ENCODE measurements around the gene COL4A5. TPM values are rescaled to one million over a fixed set of nuclear protein-coding genes. Genes with fewer than 3 reads are reported as not detected.

COL4A5 gene
- total RNA-seq, 1 experiment from 2014 or later = 48.1 TPM

DNA sequence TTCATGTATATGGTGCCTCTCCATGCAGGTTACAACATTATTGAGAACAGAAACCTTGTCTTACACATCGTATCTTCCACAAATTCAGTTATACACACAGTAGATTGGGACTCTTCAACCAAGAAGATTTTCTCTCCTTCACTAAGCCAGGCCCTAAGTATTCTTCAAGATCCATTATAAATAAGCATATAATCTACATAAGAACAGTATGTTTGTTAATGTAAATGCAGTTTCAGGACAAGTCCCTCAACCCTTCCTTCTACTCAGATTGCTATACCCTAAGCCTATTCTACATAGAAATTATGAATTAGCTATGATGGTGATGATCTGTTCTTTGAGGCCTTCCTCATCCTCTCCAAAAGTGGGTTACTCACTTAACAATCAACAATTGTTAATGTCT is 42.7 kb upstream of the COL4A5 start:
- intact Hi-C loops (cut with micrococcal nuclease; ENCODE audit: unreplicated experiment) = loop anchor here (1.0 to 5.0 kb wide), 3 partner anchors 16 to 88 kb away; partner anchors contain the start of genes COL4A5 and COL4A6
- no peak overlapping the region for H3K4me3 ChIP-seq (ENCODE audit: low read depth, low read length)
- peaks cover 28% of the 10 kb centered on the region for H3K4me1 Mint-ChIP-seq (ENCODE audit: low read depth, unreplicated experiment)

DNA sequence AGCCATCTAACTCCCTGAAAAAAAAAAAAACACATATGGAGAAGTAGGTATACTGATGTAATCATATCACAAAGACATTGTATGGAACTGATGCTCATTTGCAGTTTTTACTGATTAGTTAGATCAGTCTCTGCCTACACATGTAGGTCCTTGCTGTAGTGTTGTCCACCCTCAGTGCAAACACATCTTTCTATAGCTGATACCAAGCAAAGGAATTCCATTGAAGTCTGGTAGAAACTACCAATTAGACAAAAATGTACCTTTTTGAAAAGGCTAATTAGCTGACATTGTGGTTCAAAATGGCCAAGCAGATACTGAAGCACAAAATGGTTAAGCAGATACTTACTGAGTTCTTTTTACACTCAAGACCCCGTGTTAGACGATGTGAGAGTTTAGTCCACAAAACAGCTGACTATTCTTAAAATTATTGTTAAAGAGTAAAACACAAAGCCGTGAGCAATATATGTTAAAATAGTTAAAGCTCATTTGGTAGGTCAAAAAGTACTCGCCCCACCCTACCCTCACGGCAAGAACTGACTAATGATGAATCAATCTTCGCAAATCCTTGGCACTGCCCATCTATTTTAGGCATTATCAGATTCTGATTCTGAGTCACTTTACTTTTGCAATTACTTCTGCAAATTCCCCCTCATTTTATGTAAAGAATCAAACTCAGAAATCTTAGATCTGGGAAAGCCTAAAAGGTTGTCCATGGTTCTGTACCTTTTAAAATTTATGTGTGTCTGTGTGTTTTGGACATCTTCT is 41.8 kb upstream of the COL4A5 start:
- H3K4me3 Mint-ChIP-seq (ENCODE audit: unreplicated experiment) = no peak overlapping the region
- POLR2A ChIA-PET = no interaction called here
- H3K9me3 Mint-ChIP-seq (ENCODE audit: unreplicated experiment) = no peaks in the 10 kb centered on the region
- Histone ChIP-seq H3K27me3 (replicated peaks; ENCODE audit: control insufficient read depth, insufficient read depth, low read length) (no peaks in the 10 kb centered on the region), H3K4me1 (peaks cover 35% of the 10 kb centered on the region), H3K4me3 (ENCODE audit: low read depth, low read length) (no peak overlapping the region), H3K36me3 (ENCODE audit: control insufficient read depth, insufficient read depth, low read length) (no peaks in the 10 kb centered on the region), H3K9me3 (no peaks in the 10 kb centered on the region)
- no peak for DNase-seq
- TF ChIP-seq, protein P1, sequence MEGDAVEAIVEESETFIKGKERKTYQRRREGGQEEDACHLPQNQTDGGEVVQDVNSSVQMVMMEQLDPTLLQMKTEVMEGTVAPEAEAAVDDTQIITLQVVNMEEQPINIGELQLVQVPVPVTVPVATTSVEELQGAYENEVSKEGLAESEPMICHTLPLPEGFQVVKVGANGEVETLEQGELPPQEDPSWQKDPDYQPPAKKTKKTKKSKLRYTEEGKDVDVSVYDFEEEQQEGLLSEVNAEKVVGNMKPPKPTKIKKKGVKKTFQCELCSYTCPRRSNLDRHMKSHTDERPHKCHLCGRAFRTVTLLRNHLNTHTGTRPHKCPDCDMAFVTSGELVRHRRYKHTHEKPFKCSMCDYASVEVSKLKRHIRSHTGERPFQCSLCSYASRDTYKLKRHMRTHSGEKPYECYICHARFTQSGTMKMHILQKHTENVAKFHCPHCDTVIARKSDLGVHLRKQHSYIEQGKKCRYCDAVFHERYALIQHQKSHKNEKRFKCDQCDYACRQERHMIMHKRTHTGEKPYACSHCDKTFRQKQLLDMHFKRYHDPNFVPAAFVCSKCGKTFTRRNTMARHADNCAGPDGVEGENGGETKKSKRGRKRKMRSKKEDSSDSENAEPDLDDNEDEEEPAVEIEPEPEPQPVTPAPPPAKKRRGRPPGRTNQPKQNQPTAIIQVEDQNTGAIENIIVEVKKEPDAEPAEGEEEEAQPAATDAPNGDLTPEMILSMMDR (IDR thresholded peaks at IDR 0.05; ENCODE audit: insufficient read depth in 1 of 2, low read depth in 1 of 2, low read length in 1 of 2, severe bottlenecking in 1 of 2, unreplicated experiment in 1 of 2) = no peak
- H3K27me3 Mint-ChIP-seq (ENCODE audit: insufficient read depth, unreplicated experiment) = no peaks in the 10 kb centered on the region
- H3K27ac Mint-ChIP-seq (ENCODE audit: unreplicated experiment) = peak overlapping the region; percentile 72
- intact Hi-C loops (cut with micrococcal nuclease; ENCODE audit: unreplicated experiment) = loop anchor here (2.0 to 5.0 kb wide), 2 partner anchors 15 to 39 kb away; partner anchors contain the start of genes COL4A5 and COL4A6
- no peaks in the 10 kb centered on the region for H3K36me3 Mint-ChIP-seq (ENCODE audit: insufficient read depth, unreplicated experiment)
- peaks cover 28% of the 10 kb centered on the region for H3K4me1 Mint-ChIP-seq (ENCODE audit: low read depth, unreplicated experiment)
- no TSS peak for BruUV-seq (replicated peaks)
- CTCF ChIA-PET = no interaction called here

More for the DNA sequence above, 42.7 kb upstream of the COL4A5 start:
- Mint-ChIP-seq H3K4me3 (ENCODE audit: unreplicated experiment) (peak overlapping the region; percentile 71), H3K27ac (ENCODE audit: unreplicated experiment) (peak overlapping the region; percentile 72), H3K36me3 (ENCODE audit: insufficient read depth, unreplicated experiment) (no peaks in the 10 kb centered on the region), H3K27me3 (ENCODE audit: insufficient read depth, unreplicated experiment) (no peaks in the 10 kb centered on the region), H3K9me3 (ENCODE audit: unreplicated experiment) (no peaks in the 10 kb centered on the region)
- BruUV-seq (replicated peaks) = TSS peak; percentile 86
- no peaks in the 10 kb centered on the region for H3K36me3 ChIP-seq (ENCODE audit: control insufficient read depth, insufficient read depth, low read length)
- POLR2A ChIA-PET = interaction anchor here (0.7 kb wide), 1 partner anchor 43 kb away, joined by 3 read pairs; the partner anchor contains the start of gene COL4A5
- TF ChIP-seq, protein P1 (IDR thresholded peaks at IDR 0.05; ENCODE audit: insufficient read depth in 1 of 2, low read depth in 1 of 2, low read length in 1 of 2, severe bottlenecking in 1 of 2, unreplicated experiment in 1 of 2) = no peak
- peaks cover 35% of the 10 kb centered on the region for H3K4me1 ChIP-seq
- DNase-seq = no peak
- CTCF ChIA-PET = no interaction called here
- H3K27me3 ChIP-seq (replicated peaks; ENCODE audit: control insufficient read depth, insufficient read depth, low read length) = no peaks in the 10 kb centered on the region
- H3K9me3 ChIP-seq = no peaks in the 10 kb centered on the region

DNA sequence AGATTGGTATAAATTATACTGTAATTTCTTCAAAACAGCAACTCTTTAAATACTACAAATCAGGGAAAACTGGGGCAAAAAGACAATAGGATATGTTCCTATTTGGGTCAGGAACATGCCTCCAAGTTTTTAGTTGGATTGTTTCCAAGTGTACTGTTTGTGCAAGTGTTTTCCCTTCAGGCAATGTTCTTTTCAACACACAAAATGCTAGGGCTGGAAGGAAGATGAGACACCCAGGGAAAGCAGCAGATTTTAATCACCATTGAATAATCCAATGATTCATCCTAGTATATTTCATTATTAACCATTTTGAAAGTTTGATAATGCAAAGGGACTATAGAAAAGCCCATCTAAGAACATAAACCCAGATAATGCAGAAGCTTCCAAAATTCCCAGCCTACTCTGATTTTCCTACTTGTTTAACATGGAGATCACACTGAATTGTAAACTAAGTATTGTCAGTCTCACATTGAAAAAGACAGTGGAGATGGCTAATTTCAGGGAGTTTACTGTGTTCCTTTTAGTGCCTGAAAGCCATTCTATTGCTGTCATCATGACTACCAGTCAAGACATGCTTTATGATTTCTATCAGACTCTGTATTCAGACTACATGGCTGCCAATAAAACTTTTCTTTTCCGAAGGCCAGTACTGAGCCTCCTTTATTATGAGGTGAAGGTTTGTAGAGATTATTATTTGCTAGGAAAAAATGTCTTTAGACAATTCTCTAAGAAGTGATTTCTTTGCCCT is 40.0 kb upstream of the COL4A5 start:
- peaks cover 28% of the 10 kb centered on the region for H3K4me1 Mint-ChIP-seq (ENCODE audit: low read depth, unreplicated experiment)
- BruUV-seq (replicated peaks) = no TSS peak
- POLR2A ChIA-PET = no interaction called here

More for the DNA sequence above, 40.0 kb upstream of the COL4A5 start:
- Histone ChIP-seq H3K4me1 (peaks cover 35% of the 10 kb centered on the region), H3K4me3 (ENCODE audit: low read depth, low read length) (no peak overlapping the region), H3K27me3 (replicated peaks; ENCODE audit: control insufficient read depth, insufficient read depth, low read length) (no peaks in the 10 kb centered on the region), H3K36me3 (ENCODE audit: control insufficient read depth, insufficient read depth, low read length) (no peaks in the 10 kb centered on the region), H3K9me3 (no peaks in the 10 kb centered on the region)
- no peaks in the 10 kb centered on the region for H3K27me3 Mint-ChIP-seq (ENCODE audit: insufficient read depth, unreplicated experiment)
- intact Hi-C loops (cut with micrococcal nuclease; ENCODE audit: unreplicated experiment) = loop anchor here (5.0 kb wide), 1 partner anchor 38 kb away; the partner anchor contains the start of genes COL4A5 and COL4A6
- DNase-seq = no peak
- CTCF ChIA-PET = no interaction called here
- peak overlapping the region; percentile 20 for H3K27ac Mint-ChIP-seq (ENCODE audit: unreplicated experiment)
- no peaks in the 10 kb centered on the region for H3K36me3 Mint-ChIP-seq (ENCODE audit: insufficient read depth, unreplicated experiment)
- TF ChIP-seq, protein P1 (IDR thresholded peaks at IDR 0.05; ENCODE audit: insufficient read depth in 1 of 2, low read depth in 1 of 2, low read length in 1 of 2, severe bottlenecking in 1 of 2, unreplicated experiment in 1 of 2) = no peak
- H3K4me3 Mint-ChIP-seq (ENCODE audit: unreplicated experiment) = no peak overlapping the region
- no peaks in the 10 kb centered on the region for H3K9me3 Mint-ChIP-seq (ENCODE audit: unreplicated experiment)
